CD4-positive, alpha-beta T cell treated with Interleukin-15 for 4 hours (primary cell): ENCODE measurements around the gene GNAZ.

ENCODE experiments used
- DNase-seq: peaks from one replicate; pipeline ENCODE4 v3.0.0-alpha.2; 2020; ENCODE audit warnings: low spot score

Gene GNAZ

DNA sequence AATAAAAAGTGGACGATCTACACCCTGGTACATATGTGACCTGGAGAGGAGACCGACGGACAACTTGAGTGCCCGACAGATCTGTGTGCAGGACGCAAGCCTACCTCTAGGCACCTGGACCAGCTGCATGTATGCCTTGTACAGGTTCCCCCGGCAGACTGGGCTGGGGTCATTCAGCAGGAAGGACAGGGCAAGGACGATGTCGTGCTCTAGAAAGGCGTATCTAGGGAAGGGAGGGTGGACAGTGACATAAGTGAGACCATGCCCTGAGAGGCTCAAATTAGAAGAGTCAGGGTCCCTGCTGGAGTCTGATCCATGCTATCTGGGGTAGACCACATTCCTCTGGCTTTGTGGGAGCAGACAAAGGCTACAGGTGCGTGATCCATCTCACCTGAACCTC lies 63.6 kb downstream of the GNAZ start:
- no peak for DNase-seq

DNA sequence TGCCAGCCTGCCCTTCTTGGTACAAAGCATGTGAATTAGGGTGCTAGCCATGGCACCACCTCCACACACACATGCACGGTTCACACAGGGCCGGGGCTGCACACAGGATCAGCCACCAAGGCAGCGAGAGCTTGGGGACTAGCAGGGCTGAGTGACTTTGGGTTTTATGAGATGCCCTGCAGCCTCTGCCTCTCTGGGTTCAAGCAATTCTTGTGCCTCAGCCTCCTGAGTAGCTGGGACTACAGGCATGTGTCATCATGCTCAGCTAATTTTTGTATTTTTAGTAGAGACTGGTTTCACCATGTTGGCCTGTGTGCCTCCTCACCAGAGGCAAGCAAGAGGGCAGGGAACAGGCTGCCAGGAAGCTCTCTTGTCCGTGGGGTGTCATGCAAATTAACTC lies 66.7 kb downstream of the GNAZ start:
- DNase-seq: peak; percentile 7

DNA sequence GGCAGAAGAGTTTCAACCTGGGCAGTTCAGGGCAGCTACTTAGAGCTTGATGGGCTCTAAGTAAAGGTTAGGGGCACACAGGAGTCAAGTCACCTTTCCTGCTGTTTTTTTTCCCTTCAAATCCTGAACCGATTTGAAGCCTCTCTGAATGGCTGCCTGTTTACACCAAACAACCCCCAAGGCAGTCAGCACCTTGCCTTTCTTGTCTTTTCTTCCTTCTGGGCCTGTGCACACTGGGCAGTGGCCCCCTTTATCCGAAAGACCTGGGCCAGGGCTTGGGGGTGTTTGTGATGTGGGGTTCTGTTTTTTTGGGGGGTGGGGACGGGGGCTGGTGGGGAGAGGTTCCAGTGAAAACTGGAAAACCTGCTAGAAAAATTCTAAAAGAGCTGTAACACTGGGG lies 67.1 kb downstream of the GNAZ start:
- no peak for DNase-seq

DNA sequence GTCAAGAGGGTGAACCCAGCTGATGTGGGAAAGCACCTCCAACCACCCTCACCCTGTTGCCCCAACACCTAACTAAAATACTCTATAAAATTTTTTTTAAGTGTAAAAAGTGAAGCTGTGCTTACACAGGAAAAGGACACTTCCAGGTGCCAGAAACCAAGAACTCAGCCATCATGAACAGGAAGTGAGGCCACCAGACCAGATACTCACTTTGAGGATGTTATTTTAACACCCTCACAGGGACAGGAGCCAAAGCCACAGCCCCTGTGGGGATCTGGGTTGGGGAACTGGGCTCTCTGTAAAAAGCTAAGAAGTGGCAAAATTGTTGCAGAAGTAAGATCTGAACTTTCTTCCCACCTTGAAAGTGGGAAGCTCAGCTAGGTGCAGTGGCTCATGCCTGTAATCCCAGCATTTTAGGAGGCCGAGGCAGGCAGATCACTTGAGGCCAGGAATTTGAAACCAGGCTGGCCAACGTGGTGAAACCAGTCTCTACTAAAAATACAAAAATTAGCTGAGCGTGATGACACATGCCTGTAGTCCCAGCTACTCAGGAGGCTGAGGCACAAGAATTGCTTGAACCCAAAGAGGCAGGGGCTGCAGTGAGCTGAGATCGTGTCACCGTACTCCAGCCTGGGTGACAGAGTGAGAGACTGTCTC lies 67.7 kb downstream of the GNAZ start:
- DNase-seq: peak; percentile 69

DNA sequence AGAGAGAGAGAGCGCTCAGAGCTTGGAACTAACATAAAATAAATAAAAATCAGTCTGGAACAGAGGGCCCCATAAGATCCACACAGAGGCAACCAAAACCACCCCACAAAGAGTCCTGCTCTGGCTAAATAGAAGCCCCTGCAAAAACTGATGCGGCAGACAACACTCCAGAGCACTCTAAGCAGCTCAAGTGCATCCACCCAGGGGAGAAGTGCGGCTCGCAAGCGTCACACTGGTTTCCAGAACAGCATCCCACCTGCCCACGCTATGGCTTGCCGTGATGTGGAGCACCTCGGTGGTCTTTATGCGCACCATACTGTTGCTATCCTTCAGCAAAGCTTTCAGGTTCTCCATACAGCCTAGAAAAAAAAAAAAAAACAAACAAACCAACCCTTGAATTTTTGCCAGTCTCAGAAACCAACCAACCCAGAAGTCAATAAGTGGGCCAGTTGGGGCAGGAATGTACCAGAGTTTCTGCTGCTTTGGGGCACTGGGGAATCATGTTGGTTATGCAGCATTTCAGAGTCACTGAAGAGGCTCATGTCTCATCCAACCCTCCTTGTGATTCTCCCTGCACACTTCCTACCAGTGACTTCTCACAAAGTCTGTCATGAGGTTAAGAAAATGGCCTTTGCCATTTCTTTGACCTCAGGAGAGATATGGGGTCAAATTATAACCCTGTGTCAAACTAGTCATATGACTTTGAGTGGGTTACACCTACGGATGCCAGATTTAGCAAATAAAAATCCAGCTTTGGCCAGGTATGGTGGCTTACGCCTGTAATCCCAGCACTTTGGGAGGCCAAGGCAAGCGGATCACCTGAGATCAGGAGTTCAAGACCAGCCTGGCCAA lies 68.5 kb downstream of the GNAZ start:
- no peak for DNase-seq

DNA sequence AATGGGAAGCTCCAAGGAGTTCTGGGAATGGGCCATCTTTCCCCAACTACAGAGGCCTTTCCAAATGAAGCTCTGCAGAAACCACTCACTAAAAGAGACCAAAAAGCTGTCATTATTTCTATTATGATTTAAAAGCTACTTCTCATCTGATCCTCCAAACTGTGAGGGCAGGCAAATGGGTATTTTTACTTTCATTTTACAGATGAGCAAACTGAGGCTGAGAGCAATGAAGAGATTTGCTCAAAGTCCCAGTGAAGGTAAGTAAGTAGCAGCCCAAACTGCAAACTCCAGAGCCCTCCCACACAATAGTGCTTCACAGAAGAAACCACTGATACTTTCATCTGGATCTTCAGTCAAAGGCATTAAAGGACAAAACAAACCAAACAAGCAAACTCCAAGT lies 70.1 kb downstream of the GNAZ start:
- no peak for DNase-seq

DNA sequence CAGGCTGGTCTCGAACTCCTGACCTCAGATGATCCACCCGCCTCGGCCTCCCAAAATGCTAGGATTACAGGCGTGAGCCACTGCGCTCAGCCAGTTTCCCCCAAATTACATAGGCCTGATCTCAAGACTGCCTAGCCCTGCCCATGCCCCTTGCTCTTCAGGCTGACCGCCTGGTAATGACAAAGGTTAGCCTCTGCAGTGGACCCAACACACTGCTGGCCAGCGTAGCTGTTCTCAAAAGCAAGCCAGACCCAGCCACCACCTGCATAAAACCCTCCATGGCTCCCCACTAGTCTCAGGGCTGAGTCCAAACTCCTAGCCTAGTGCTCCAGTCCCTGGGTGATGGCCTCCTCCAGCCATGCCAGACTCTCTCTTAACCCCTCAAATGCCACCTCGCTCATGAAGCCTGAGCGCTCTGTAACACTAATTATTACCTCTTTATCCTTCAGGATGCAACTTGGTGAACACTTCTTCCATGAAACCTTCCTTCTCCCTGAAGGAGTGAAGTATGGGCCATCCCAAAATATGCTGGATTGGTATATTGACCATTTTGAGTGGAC lies 72.3 kb downstream of the GNAZ start:
- DNase-seq: no peak

DNA sequence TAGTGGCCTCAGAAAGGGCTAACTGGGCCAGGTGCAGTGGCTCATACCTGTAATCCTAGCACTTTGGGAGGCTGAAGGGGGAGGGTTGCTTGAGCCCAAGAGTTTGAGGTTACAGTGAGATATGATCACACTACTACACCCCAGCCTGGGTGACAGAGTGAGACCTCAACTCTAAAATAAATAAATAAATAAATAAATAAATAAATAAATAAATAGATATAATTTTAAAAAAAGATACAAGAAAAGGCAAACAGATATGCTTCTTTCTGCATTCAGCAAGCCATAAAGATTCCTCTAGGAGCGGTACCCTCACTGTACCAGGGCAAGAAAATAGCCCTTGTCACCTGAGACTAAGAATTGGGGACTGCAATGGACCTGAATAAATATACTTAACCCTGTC lies 72.8 kb downstream of the GNAZ start:
- no peak for DNase-seq

DNA sequence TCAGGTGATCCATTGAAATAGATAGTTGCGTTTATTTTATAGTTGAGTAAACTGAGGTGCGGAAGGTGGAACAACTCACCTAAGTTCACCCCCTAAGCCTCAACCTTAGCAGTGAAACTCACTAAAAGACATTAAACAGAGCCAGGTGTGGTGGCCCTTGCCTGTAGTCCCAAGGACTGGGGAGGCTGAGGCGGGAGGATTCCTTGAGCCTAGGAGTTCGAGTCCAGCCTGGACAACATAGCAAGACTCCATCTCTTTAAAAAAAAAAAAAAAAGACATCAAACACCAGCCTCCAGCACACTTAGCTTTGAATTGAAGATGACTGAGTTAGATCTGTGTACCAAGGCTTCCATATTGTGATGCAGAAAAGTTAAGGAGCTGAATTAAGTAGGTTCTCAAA lies 74.1 kb downstream of the GNAZ start:
- no peak for DNase-seq

DNA sequence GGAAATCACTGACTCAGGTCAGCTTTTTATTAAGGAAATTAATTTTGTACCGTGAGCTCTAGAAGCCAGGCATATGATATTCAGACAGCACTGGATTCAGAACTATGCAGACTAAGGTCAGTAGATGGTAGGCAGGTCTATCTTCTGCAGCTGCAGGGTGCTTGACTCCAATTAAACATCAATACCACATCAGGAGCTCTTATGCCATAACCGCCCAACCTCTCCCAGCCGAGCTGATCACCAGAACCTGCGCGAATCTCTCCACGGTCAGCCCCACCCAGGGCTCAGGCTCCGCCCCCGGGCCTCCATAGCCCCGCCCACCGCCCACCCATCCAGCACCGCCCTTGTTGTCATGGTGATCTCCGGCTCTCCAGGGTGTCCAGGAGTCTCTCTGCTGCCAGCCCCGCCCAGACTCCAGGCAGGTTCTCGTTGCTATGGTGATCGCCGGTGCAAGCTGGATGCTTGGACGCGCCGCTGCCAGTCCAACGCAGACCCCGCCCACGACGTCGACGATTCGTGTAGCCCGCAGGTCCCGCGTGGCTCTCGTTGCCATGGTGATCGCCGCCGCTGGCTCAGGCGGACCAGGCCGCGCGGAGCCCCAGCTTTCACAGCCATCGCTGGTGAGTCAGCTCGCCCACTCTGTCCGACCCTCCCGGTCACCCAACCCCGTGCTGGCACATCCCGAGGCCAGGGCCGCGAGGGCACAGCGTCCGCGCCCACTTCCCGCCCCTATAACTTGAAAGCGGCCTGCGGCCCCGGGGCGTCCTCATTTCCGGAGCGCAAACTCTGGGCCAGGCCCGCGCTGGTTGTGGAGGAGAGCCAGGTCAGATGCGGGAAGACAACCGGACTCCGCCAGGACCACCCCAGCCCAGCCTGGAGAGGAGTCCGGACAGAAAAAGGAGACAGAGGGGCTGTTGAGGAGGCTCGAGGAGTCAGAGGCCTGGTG lies 74.9 kb downstream of the GNAZ start, which contains the start of gene RAB36:
RAB36 (plus strand) TSS at position 546 of the 946 bp plus-strand sequence. CDS start 1,140 bp downstream, outside the sequence.
- peak; percentile 98 for DNase-seq

DNA sequence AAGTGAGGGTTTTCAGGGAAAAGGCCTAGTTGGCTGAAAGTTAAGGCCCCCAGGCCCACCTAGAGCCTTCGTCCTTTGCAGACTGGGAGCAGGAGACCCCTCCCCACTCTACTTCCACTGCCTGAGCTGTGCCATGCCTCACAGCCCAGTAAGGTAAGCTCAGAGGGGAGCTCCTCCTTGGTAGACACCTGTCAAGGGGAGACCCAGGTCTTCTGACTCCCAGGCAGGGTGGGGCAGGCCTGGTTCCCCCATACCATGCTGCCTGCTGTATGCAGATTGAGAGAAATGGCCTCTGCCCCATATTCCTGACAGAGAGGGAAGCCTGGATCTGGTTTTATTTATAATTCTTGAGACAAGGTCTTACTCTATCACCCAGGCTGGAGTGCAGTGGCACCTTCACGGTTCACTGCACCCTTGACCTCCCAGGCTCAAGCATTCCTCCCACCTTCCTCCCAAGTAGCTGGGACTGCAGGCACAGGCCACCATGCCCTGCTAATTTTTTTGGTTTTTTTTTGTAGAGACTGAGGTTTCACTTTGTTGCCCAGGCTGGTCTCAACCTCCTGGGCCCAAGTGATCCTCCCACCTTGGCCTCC lies 75.7 kb downstream of the GNAZ start:
- no peak for DNase-seq

DNA sequence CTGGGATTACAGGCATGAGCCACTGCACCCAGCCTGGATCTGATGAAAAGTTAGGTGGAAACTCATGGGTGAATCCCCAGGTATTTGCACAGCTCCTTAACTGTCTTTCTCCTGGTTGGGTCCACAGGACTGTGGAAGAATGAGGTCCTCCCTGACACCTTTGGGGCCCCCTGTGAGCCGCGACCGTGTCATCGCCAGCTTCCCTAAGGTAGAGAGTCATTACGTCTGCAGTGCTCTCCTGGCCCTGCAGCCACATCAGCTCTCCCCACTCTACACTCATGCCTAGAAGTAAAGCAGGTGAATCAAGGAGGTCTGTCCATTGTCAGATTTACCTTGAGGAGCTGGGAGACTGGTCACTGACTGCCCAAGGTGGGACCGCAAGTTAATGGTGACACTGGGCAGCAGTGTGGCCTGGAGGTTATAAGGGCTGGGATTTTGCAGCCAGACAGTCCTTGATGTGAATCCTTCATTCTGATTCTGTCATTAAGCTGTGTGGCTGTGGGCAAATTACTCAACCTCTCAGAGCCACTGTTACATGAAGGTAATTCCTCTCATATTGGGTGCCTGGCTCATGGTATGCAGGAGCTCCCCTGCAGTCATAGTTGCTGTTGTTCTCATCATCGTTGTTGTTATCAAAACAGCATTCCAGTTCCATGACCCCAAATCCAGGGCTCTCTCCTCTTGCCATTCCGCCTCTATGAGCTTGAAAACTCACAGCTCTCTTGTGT lies 76.3 kb downstream of the GNAZ start:
- no peak for DNase-seq

DNA sequence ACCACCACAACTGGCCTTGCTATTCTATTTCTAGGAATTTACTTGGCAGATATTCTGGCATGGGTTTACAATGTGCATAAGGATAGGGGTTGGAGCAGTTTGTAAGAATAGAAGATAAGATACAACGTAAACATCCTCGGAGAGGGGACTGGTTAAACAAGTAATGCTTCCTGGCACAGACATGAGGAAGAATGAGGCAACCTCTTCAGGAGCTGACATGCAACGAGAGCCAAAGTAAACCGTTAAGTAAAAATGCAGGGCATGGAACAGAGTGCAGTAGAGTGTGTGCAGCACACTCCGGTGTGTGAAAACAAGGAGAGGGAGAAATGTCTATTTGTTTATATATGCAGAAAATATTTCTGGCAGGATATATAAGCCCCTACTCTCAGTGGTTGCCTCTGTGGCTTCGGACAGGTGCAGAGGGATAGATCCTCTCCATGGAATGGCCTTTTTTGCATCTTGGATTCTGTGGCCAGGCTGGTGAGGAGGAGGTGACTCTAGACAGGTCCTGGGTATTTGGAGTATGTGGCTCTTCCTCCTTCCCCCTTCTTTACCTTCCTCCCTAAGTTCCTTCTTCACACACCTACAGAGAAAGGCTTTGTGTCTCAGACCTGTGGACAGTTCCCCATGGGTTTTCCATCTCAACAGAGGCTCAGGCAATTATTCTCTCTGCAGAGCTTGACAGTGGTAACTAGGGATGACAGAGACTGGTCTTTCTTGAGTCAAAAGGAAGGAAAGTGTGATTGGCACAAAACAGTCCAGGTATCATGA lies 77.5 kb downstream of the GNAZ start:
- DNase-seq: no peak

DNA sequence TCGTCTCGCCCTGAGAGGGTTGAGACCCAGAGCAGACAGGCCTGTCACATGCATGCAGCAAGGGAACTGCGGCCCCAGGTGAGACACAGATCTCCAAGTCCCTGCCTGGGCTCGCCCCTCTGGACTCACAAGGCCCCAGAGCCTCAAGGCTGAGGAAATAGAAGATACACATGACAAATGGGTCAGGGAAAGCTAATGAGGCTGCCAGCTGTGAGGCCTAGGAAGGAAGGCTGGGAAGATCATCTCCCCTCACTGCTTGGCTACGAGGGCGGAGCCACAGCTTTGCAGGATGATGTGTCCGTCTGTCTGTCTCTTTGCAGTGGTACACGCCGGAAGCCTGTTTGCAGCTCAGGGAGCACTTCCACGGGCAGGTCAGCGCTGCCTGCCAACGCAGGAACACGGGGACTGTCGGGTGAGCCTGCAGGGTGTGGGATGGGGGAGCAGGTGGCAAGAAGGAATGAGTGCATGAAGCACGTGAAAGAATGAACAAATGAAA lies 79.5 kb downstream of the GNAZ start:
- no peak for DNase-seq

DNA sequence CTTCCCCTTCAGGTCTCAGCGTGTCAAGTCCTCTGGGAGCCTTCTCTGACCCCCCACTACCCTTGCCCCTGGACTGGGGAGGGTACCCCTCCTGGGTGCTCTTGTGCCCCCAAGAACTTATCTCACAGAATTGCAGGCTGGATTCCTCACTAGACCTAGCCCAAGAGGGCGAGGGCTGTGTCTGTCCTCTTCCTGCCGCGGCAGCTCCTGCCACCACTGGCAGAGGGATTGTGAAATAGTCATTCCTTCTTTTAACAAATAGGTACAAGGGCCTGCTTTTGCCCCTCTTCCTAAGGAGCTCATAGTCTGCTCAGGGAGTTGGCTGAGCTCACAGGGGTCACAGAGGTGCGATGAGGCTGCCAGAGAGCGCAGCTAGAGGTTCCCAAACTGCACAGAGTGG lies 80.4 kb downstream of the GNAZ start:
- DNase-seq: no peak

DNA sequence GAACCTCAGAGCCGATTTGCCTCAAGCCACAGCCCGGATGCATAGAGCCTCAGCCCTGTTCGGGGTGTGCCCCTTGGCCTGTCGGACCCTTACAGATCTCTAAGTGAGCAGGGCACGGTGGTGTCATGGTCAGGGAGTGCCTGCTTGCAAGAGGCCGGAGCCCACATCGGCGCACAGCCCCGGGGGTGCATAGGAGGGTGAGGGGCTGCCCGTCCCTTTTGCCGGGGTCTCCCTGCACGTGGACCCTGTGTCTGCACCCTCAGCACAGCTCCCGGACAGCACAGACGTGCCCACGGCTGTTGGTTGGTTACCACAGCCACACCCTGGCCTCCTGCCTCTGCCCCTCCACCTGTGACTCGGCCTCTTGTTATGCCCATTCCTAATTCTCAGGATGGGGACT lies 81.5 kb downstream of the GNAZ start:
- DNase-seq: no peak

DNA sequence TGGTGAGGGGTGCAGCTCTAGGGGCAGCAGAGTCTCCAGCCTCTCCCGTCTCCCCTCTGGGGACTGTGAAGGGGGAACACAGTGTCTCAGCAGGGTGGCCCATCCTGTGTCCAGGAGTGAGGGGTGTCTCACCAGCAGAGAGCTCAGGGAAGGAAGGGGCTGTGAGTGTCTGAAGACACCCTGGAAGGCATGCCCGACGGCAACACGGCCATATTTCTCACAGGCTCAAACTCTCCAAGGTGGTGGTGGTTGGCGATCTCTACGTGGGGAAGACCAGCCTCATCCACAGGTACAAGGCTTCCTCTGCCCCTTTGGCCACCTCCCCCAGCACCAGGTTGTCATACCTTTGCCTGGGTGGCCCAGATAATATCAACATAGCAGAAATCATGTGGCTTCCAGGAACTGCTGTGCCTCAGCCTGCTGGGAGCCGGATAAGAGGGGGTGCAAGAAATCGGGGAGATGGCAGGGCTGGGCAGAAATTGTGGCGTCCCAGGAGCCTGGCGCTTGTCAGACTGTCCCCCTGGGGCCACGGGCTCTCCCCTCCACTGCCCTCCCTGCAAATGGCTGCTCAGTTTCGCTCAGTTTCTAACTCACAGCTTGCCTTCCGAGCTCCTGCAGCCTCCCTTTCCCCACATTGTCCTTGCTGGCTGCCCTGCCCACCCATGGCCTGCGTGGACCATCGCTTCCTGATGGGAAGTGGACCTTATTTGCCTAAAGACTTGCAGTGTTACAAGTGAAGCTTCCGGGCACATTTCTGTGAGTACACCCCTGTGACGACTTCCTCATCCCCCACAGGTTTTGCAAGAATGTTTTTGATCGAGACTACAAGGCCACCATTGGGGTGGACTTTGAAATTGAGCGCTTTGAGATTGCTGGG lies 82.2 kb downstream of the GNAZ start:
- no peak for DNase-seq

DNA sequence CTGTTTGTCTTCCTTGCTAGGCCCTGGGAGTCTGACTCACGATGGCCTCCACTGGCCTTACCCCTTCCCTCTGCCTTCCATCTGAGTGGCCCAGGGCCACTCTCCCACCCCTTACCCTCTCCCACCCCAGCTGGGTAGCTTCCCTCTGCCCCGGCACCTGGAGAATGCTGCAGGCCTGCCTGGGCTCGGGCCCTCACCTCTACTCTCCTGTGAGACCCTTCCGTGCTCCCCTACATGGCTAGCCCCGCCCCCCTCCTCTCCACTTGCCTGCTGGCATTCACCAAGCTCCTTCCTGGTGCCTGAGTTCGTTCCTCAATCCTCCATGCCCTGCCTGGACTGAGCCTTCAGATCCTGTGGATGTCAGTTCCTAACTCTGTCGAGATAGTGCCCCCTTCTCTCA lies 83.7 kb downstream of the GNAZ start:
- DNase-seq: no peak

DNA sequence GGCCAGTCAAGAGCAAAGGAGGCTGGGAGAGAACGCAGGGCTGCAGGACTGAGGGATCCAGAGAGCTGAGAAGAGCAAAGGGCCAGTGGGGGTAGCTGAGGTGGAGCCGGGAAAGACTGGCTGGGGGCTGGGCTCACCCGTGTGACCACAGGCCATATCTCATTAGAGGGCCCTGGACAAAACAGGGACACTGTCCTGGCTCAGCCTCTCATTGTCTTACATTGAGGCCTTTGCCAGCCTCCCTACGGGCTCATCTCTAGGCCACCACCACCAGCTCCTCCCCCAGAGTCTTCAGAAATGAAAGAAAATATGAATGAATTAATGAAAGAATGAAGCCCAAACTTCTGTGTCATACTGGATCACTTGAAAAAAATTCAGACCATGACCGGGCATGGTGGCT lies 84.1 kb downstream of the GNAZ start:
- no peak for DNase-seq
